CD4-positive, alpha-beta T cell treated with Interleukin-4 for 4 hours (primary cell): ENCODE measurements around the gene PHKB.

Source experiments
- DNase-seq: peaks from one replicate; pipeline ENCODE4 v3.0.0-alpha.2; 2020

The PHKB gene

GRCh38 chr16:47699106-47699505 is 238.0 kb downstream of the PHKB start:
- DNase-seq: no peak

DNA sequence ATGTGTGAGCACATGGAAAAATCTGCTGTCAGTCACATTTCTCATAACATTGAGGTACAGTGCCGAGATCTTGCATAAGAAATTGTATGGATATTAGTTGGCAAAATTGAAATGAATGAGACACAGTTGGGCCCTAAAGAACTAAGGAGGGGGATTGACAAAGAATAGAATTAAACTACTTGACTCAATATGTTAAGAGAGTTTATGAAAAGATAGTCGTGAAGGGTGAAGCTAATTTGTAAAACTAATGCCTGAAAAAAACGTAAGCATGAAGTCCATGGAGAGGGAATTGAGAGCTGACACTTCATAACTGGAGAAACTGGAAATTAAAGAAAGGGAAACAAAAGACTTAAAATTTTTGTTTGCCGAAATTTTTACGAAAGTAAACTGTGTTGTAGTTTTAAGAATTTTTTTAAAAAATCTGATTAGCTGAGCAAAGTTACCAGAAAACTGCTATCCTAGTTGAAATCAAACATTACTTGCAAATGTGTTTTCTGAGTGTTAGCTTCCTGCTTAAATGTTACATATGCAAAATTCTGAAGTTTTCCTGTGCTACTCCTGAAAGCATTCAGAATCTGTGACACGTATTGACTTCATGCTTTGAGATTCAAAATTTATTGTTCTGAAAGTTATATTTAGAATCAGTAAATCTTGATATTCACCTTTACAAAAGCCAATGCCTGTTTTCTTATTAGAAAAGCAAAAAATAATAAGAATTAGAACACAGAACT is 239.9 kb downstream of the PHKB start:
- no peak for DNase-seq

DNA sequence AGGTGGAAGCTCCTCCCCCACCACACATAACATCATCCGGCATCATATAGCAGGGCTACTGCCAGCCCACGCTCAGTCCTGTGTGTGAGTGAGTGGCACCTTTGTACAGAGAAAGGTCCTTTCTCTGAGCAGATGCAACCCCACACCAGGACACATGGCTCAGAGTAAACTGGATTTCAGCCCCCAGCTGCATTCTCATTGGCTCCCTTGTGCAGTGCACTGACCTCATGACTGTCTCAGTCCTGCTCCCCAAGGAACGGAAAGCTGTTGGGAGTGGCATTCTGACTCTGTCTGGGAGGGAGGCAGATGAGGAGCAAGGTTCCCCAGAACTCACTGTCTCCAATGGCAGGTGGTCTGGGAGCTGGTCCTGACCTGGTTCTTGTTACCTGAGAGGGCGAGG is 244.1 kb downstream of the PHKB start:
- DNase-seq: no peak

DNA sequence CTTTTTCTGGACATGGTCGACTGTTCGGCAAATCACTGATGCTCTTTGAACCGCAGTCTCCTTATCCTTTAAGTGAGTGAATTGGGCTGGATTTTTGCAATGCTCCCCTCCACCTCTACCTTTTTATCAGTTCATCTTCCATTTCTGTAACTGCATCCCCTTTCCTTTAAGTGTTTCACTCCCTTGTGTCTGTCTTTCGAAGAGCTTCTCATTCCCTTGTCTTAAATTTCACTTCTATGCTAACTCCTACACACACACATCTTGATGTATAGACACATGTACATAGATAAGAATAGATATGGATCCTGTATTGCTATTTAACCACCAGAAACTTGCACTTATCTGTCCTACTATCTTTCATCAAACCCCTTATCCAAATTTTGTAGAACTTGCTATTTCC is 250.7 kb downstream of the PHKB start:
- no peak for DNase-seq

GRCh38 chr16:47712276-47713224 is 251.4 kb downstream of the PHKB start:
- DNase-seq: no peak

GRCh38 chr16:47713225-47713595 is 252.1 kb downstream of the PHKB start:
- DNase-seq: no peak

DNA sequence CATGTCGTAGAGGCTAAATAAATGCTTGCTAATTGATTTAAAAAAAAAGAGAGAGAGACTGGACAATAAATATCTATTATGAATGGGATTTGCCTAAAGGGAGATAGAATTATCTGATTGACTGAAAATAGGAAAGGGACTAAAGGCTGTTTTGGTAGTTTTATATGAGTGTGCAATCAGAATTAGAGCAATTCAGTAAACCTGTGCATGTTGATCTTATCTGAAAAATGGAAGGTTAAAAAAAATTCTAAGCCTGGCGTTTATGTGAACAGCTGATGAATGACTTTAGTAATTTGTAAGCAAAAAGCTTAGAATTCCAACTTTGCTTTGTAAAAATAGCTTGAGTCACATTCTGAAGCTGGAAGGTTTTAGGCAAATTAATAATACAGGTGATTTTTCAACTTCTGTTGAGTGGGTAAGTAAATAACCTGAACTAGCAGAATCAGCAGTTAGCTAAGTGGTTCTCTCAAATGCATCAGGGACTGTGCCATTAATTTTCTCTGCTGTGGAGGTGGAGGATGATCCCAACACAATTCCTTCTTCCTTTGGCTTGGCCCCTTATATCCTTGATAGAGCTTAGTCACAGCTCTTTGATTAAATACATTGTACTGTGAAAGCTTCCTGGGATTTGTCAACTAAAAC is 254.4 kb downstream of the PHKB start:
- no peak for DNase-seq

GRCh38 chr16:47716571-47716970 is 255.4 kb downstream of the PHKB start:
- DNase-seq: no peak

DNA sequence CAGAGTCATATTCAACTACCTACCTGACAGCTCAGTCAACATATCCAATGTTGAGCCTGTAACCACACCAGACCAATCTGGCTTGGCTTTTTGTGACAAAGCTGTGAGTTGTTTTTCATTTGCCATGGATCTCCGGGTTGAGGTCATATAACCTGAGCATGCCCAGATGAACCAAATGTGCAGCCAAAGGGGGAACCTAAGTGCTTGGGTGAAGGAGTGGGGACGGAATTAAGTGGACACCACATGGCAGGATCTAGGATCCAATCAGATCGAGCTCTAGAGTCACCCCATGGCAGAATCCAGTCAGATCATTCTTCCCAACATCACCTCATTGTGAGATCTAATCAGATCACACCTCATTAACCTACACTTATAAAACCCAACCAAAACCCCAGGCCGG is 258.6 kb downstream of the PHKB start:
- DNase-seq: no peak

DNA sequence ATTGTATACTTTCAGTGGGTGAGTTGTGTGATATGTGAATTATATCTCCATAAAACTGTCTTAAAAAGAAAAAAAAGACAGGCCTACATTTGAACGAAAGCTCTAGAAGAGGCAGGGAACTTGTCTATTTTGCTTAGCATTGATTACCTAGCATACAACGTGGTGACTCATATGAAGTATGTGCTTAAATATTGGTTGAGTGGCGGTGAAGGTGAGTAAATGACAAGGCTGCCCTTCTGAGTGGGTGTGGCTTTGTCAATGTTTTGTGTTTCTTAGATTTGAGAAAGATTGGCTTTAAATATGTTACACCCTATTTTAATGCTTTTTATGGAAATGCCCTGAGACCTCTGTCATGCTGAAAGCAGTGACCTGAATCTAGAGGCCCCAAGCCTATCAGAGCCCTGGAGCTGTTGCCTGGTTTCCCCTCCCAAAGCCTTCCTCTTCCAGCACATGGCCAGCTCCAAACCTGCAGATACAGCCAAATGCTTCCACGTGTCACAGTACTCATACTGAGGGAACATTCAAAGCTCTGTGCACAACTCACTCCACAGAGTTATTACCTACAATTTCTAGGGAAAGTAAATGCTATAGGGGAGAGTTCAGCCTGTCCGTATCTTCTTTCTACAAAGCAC is 260.0 kb downstream of the PHKB start:
- no peak for DNase-seq

DNA sequence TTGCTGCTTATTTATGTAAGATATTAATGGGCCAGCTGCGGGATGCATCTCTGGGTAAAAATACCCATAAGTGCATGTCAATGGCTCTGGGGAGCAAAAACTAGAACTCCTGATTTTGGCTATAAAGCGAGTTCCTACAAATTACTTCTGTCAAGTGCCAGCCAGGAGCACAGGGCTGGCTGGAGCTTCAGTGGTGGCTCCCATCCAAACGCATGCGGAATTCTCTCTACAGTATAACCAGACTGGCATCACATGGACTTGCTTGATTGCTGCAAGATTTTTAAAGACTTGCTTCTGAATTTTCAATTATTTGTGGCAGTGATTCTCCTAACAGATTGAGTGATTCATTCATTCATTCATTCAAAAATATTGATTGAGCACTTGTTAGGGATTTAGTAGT is 260.9 kb downstream of the PHKB start:
- no peak for DNase-seq

GRCh38 chr16:47724115-47724785 is 263.1 kb downstream of the PHKB start:
- no peak for DNase-seq

DNA sequence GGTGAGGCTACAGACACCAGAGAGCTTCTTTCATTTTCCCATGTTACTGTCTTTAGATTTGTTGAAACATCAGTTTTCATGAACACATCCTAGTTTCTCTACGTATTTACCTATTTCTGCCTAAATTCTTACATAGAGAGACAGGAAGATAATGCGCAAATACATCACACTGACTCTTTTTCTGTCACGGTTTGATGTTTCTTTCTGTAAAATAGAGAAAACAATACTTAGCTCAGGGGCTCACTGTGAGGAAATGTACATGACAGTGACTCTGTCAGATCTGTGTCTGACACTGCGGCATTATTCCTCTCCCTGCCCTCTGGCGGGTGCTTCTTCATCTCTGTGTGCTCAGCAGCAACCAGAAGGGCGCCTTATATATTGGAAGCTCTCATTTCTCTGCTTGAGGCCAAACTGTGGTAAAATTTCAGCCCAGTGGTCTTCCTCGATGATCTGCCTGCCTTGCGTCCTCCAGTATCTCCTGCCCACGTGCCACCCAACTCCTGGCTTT is 264.1 kb downstream of the PHKB start:
- no peak for DNase-seq

- no peak for DNase-seq
Measured at GRCh38 chr16:47726031-47726675, 265.0 kb downstream of the PHKB start.

GRCh38 chr16:47727131-47727530 is 266.0 kb downstream of the PHKB start:
- DNase-seq: no peak

DNA sequence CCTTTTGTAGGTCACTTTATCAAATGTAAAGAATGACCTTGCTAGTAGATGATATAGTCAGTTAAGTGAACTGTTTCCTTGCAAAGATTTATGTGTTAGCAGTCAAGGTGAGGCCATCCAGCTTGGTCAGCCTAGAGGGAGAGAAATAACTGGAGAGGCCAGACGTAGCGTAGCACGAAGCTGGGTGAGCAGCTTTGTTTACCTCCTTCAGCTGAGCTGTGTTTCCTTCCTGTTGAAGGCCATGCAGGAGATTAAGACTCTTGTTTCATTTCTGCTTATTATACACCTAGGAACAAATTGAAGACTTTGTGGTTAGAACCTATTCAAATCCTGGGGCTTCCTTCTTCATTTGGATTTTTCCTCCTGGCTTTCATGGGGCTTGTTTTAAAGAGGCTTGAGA is 267.1 kb downstream of the PHKB start:
- no peak for DNase-seq

DNA sequence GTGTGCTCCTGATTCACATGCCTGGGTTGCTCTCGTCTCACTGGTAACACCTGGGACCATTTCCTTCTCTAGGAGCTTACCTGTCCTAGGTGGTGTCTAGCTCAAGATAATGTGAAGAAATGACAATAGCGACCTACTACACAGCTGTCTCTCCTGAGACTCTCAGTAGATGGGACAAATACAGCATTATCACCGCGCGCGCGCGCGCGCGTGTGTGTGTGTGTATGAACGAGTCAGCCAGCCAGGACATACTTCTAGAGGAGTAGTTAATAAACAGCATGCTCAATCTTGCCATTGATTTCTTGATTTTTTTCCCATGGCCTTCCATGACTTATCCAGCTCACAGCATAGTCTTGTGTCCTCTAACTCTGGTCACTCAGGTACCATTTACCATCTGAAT is 268.6 kb downstream of the PHKB start:
- no peak for DNase-seq

DNA sequence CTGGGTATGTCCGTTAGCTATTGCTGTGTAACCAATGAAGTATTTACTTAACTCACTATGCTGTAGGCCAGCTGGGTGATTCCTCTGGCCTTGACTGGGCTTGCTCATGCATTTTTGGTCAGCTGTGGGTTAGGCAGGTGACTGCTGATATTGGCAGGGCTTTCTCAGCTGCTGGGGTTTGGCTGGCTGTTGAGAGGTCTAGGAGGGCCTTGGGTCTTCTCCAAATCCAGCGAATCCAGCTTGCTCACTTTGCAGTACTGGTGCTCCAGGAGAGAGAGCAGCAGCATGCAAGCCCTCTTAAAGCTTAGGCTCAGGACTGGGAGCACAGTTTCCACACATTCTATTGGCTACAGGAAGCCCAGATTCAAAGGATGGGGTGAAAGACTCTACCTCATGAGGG is 270.1 kb downstream of the PHKB start:
- DNase-seq: no peak

GRCh38 chr16:47732122-47732521 is 271.0 kb downstream of the PHKB start:
- no peak for DNase-seq

DNA sequence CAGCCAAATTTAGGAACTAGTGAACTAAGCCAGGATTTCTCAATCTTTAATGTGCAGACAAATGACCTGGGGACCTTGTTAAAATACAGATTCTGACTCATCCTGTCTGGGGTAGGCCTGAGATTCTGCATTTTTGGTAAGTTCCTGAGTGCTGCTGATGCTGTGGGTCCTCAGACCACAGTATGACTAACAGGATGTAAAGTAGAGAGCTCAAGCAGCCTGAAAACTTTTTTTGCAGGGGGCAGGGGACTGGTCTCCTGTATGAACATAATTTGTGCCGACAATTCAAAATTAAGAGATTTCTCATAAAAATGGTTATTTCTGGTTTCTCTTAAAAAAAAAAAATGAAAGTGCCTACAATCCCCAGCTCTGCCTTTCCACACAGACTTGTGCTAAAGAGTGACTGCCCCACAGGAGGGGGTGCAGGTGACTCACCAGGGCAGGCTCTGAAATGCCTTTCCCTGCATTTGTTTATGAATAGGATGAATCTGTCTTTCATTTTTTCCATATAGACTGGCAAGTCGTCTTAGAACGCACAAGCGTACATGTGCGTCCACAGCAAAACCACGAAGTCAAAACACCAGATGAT is 271.5 kb downstream of the PHKB start:
- DNase-seq: no peak

- no peak for DNase-seq
Measured at GRCh38 chr16:47734081-47734857, 273.1 kb downstream of the PHKB start.
